T-helper 22 cell (primary cell): ENCODE data around the gene NFKB2.

Source experiments
- DNase-seq: peaks from one replicate; pipeline ENCODE4 v3.0.0-alpha.2; 2020; ENCODE audit warnings: low read depth

Gene NFKB2

GRCh38 chr10:102394801-102395399 is 605 bp upstream of the NFKB2 start:
- peak; percentile 73 for DNase-seq

GRCh38 chr10:102396317-102396650 is 779 bp downstream of the NFKB2 start:
- DNase-seq: no peak

- DNase-seq: no peak
Observed at GRCh38 chr10:102396730-102397151, 1.2 kb downstream of the NFKB2 start.

- no peak for DNase-seq
Observed at GRCh38 chr10:102397222-102398171, 2.0 kb downstream of the NFKB2 start.

- DNase-seq: no peak
Observed at GRCh38 chr10:102398172-102399020, 2.9 kb downstream of the NFKB2 start.

GRCh38 chr10:102399217-102400021 is 3.9 kb downstream of the NFKB2 start:
- peak; percentile 71 for DNase-seq

GRCh38 chr10:102400076-102400475 is 4.6 kb downstream of the NFKB2 start:
- no peak for DNase-seq

- DNase-seq: no peak
Observed at GRCh38 chr10:102400598-102401341, 5.3 kb downstream of the NFKB2 start.

- DNase-seq: no peak
Observed at GRCh38 chr10:102401342-102401654, 5.8 kb downstream of the NFKB2 start.

- DNase-seq: no peak
Observed at GRCh38 chr10:102401735-102402511, 6.4 kb downstream of the NFKB2 start.

- no peak for DNase-seq
Observed at GRCh38 chr10:102402512-102402896, 7.0 kb downstream of the NFKB2 start.

- DNase-seq: no peak
Observed at GRCh38 chr10:102403115-102403514, 7.6 kb downstream of the NFKB2 start.

- no peak for DNase-seq
Observed at GRCh38 chr10:102404361-102405107, 9.0 kb downstream of the NFKB2 start.

- no peak for DNase-seq
Observed at GRCh38 chr10:102405108-102405571, 9.6 kb downstream of the NFKB2 start.

GRCh38 chr10:102405632-102406031 is 10.1 kb downstream of the NFKB2 start:
- no peak for DNase-seq

- DNase-seq: no peak
Observed at GRCh38 chr10:102406815-102407214, 11.3 kb downstream of the NFKB2 start.

GRCh38 chr10:102407425-102408130 is 12.1 kb downstream of the NFKB2 start:
- DNase-seq: no peak

- no peak for DNase-seq
Observed at GRCh38 chr10:102408131-102408727, 12.7 kb downstream of the NFKB2 start.
